Caki2 (cell line): ENCODE measurements around the gene NONO. TPM values are rescaled to one million over a fixed set of nuclear protein-coding genes. Genes with fewer than 3 reads are reported as not detected.
"Not testable (repeated sequence)": the region's sequence is repeated elsewhere in the genome, so short reads cannot be mapped to it uniquely, and the experiment has no call there.

Source experiments
- DNase-seq: peaks from one replicate; pipeline ENCODE4 v3.0.0-alpha.2; 2015; ENCODE audit warnings: low read depth
- in situ Hi-C: cut with HindIII; loops from 2 replicates; pipeline ENCODE4 v1.10.0; 2016; ENCODE audit warnings: low sequenced_read_pairs, low pct_unique_long_range_greater_than_20kb, mixed read lengths
- total RNA-seq: library from RNA; depleted of rRNA; stranded (reverse); fragments of >200 nt; shearing (Covaris generic); gene quantifications from 2 replicates; pipeline ENCODE4 v1.2.3, GENCODE V29; 2014; ENCODE audit warnings: low replicate concordance

Gene NONO
- total RNA-seq, 1 experiment from 2014 or later = 523 TPM

GRCh38 chrX:71272313-71272712, 11.1 kb upstream of the NONO start:
- in situ Hi-C loops, DNase-seq: not testable (repeated sequence)

DNA sequence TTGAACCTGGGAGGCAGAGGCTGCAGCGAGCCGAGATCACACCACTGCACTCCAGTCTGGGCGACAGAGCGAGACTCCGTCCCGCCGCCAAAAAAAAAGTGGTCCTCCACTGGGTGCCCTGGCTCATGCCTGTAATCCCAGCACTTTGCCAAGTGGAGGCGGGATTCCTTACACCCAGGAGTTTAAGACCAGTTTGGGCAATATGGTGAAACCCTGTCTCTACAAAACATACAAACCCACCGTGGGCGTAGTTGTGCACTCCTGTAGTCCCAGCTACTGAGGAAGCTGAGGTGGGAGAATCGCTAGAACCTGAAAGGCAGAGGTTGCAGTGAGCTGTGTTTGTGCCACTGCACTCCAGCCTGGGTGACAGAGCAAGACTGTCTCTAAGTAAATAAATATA, 2.1 kb upstream of the NONO start:
- DNase-seq, in situ Hi-C loops: not testable (repeated sequence)

- in situ Hi-C loops = no loop called here
- DNase-seq = no peak
Observed at GRCh38 chrX:71282514-71283402, 677 bp upstream of the NONO start.

DNA sequence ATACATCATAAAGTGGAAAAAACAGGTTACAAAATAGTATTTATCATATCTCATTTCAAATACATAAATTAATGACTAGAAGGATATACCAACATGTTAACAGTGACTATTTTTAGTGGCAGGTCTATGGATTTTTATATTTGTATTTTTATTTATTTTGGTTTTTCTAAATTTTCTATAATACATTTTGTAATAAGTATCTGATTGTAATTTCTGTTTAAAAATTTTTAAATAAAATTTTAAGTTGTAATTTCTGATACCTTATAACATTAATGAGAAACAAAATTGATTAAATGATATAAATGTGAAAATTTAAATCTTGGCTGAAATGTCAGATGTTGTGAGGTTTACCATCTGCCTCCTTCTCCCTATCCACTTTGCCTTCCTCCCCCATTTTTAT, 2.5 kb downstream of the NONO start:
- in situ Hi-C loops = no loop called here
- DNase-seq = no peak

DNA sequence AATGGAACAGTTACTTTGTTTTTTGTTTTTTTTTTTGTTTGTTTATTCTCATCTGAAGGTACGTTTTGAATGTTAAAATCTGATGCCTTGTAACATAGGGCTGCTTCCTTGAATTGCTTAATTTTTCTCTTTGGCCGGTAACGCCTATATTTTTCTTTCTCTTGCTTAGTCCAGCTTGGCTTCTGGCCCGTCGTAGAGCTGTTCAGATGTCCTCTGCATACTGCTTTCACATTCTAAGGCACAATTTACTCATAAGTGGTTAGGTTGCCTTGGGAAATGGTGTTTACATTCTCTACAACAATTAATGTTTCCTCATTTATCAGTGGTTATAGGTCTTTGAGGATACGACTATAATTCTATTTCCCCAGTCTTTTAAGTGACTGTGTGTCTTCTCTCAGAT, 7.9 kb downstream of the NONO start:
- no peak for DNase-seq
- in situ Hi-C loops = no loop called here

- no peak for DNase-seq
- in situ Hi-C loops = no loop called here
Observed at GRCh38 chrX:71292669-71293365, 9.4 kb downstream of the NONO start.

GRCh38 chrX:71296806-71297205, 13.4 kb downstream of the NONO start:
- in situ Hi-C loops = no loop called here
- DNase-seq = no peak

- DNase-seq = no peak
- in situ Hi-C loops = no loop called here
Observed at GRCh38 chrX:71298119-71298518, 14.7 kb downstream of the NONO start.

GRCh38 chrX:71300064-71300463, 16.6 kb downstream of the NONO start:
- DNase-seq, in situ Hi-C loops: not testable (repeated sequence)

DNA sequence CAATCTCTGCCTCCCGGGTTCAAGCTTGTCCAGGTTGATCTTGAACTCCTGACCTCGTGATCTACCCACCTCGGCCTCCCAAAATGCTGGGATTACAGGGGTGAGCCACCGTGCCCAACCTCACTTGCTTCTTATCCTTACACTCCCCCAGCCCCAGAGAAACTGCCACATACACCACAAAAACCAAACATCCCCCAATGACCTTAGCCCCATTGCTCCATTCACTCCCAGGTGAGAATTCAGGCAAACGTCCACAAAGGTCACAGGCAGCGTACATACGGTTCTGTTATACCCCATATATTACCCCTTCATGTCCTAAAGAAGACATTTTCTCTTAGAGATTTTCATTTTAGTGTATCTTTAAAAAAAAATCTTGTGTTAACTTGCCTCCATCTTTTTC, 17.1 kb downstream of the NONO start:
- in situ Hi-C loops, DNase-seq: not testable (repeated sequence)

DNA sequence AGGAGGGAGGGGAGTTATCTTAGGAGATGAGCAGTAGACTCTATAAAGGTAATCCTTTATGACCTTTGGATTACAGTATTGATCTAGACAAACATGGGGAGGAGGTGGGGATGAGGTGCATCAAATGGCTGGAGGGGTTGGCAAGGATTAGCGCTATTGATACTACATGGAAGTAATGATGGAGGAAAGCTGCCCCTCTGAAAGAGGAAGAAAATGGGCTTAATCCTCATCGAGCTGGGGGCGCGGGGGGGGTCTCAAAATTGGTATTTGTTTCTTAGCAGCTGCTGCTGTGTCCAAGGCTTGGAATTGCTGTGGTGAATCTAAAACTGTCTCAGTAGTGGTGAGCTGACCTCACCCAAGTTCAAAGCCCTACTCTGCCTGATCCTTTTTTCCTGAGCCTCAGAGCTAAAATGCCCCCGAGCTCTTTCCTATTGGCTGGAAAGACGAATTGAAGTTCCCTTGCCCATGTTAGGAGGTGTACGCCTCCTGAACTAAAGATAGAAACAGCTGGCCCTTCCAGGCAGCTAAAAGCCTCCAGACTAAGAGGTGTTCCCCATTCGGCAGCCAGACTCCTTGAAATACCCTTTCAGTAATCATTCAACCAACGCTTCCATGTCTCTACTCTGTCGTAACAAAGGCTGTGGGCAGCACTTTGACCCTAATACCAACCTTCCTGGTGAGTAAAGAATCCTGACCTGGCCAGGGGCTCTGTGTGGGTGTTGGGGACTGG, 17.9 kb downstream of the NONO start, which contains the start of gene ITGB1BP2:
TSS of gene ITGB1BP2 (plus strand) at position 556 of the 730 bp plus-strand sequence. CDS start at position 613, 57 bp downstream.
- in situ Hi-C loops = no loop called here
- no peak for DNase-seq

GRCh38 chrX:71302461-71303213, 19.2 kb downstream of the NONO start:
- no peak for DNase-seq
- in situ Hi-C loops = no loop called here

GRCh38 chrX:71304561-71304960, 21.1 kb downstream of the NONO start:
- no peak for DNase-seq
- in situ Hi-C loops = no loop called here

- no peak for DNase-seq
- in situ Hi-C loops = no loop called here
Observed at GRCh38 chrX:71315917-71316316, 32.5 kb downstream of the NONO start.

DNA sequence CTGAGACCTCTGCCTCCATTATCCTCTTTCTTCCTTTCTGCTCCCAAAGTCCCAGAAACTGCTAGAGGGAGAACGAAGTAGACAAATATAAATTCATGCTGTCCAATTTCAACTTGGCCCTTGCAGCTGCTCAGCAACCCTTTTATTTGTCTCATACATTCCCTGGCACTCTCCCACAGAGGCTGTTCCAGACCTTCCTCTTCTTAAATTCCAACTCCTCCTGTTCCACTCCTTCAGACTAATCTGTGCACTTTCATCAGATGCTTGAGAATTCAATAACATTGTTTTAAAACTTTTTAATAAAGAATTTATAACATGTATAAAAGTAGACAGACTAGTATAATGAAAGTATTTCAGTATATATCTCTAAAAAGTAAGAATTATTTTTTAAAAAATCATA, 33.5 kb downstream of the NONO start:
- DNase-seq, in situ Hi-C loops: not testable (repeated sequence)

DNA sequence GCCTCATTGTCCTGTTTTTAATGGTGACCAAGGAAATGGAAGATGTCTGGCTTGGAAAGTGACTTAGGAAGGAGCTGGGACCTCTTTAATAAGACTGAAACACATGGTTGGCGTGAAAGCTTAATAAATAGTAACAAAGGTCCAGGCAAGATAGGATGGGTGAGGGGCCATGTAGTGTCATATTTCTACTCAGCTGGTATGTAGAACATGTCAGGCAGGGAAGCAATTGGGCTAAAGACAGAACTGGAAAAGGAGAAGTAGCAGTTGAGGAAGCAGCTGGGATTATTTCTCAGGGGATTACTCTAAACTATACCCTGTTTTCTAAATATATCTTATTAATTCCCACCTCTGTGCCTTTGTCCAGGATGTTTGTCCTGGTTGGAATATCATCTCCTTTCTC, 36.7 kb downstream of the NONO start:
- in situ Hi-C loops = no loop called here
- no peak for DNase-seq

- DNase-seq = no peak
- in situ Hi-C loops = no loop called here
Observed at GRCh38 chrX:71321731-71322130, 38.3 kb downstream of the NONO start.

DNA sequence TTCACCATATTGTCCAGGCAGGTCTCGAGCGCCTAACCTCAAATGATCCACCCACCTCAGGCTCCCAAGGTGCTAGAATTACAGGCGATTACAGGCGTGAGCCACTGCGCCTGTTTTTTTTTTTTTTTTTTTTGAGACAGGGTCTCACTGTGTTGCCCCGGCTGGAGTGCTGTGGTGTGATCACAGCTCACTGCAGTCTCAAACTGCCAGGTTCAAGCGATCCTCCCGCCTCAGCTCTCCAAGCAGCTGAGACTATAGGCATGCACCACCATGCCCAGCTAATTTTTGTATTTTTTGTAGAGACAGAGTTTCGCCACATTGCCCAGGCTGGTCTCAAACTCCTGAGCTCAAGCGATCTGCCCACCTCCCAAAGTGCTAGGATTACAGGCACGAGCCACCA, 41.0 kb downstream of the NONO start:
- in situ Hi-C loops = not testable (repeated sequence)

More for the DNA sequence above, 41.0 kb downstream of the NONO start:
- not testable (repeated sequence) for DNase-seq
